ENCODE data around the gene GINS1. TPM values are rescaled to one million over a fixed set of nuclear protein-coding genes. Genes with fewer than 3 reads are reported as not detected.

GINS1 gene
- total and polyA plus RNA-seq, 2 donors (not counting 1 experiment from before 2014, with no cell fraction given) = 0.61 to 2.0 TPM

DNA sequence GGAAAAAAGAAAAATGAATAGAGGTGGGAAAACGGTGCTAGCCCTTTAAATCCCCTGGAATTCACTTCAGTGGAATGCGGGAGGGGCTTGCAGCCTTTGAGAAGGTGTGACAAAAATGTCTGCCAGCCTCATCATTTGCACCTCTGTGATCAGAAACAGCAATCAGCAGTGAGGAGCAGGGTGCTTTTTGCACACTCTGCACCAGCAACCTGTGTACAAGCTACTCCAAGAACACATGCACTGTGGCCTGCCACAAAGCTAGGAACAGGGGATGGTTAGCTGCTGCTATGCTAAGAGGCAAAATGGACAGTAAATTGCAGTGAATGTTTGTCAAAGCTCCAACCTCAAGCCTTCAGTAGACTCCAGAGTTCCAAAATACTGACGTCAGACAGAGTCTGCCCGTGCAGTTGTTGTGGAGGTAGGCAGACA is 29.7 kb downstream of the GINS1 start:
- DNase-seq (no peak), ATAC-seq (ENCODE audit: low read depth) (no peak)
- intact Hi-C loops (cut with micrococcal nuclease) = no loop called here
- H3K4me3 Mint-ChIP-seq = no peak overlapping the region
- no peak overlapping the region for H3K4me2 ChIP-seq (replicated peaks; ENCODE audit: low read depth, low read length, poor library complexity, severe bottlenecking)
- H3K36me3 ChIP-seq (replicated peaks in 1 of 2; ENCODE audit: control extremely low read depth in 1 of 2, control insufficient read depth in 1 of 2, extremely low read depth in 1 of 2, insufficient read depth in 2 of 2, low read length in 1 of 2) = no peaks in the 10 kb centered on the region
- H3K27me3 Mint-ChIP-seq = no peaks in the 10 kb centered on the region
- H3K9me3 ChIP-seq (ENCODE audit: control extremely low read depth in 1 of 3, control insufficient read depth in 2 of 3, insufficient read depth in 1 of 3, low read length in 2 of 3) = no peaks in the 10 kb centered on the region
- peaks cover 12% of the 10 kb centered on the region for H3K4me1 Mint-ChIP-seq
- no peaks in the 10 kb centered on the region for H3K9me3 Mint-ChIP-seq (ENCODE audit: insufficient read depth)
- no peaks in the 10 kb centered on the region for H3K27me3 ChIP-seq (replicated peaks in 1 of 4; ENCODE audit: control extremely low read depth in 1 of 4, control insufficient read depth in 3 of 4, insufficient read depth in 4 of 4, low read length in 3 of 4)
- H3K9ac ChIP-seq (ENCODE audit: low read length) = no peak overlapping the region
- no peak overlapping the region for H2AFZ ChIP-seq (ENCODE audit: insufficient read depth, low read depth, low read length, poor library complexity, severe bottlenecking)
- TF ChIP-seq, protein P1, sequence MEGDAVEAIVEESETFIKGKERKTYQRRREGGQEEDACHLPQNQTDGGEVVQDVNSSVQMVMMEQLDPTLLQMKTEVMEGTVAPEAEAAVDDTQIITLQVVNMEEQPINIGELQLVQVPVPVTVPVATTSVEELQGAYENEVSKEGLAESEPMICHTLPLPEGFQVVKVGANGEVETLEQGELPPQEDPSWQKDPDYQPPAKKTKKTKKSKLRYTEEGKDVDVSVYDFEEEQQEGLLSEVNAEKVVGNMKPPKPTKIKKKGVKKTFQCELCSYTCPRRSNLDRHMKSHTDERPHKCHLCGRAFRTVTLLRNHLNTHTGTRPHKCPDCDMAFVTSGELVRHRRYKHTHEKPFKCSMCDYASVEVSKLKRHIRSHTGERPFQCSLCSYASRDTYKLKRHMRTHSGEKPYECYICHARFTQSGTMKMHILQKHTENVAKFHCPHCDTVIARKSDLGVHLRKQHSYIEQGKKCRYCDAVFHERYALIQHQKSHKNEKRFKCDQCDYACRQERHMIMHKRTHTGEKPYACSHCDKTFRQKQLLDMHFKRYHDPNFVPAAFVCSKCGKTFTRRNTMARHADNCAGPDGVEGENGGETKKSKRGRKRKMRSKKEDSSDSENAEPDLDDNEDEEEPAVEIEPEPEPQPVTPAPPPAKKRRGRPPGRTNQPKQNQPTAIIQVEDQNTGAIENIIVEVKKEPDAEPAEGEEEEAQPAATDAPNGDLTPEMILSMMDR (IDR thresholded peaks at IDR 0.05) = no peak
- no peak for TF ChIP-seq EZH2 (IDR thresholded peaks at IDR 0.05; ENCODE audit: borderline replicate concordance, insufficient read depth, low read depth, low read length, poor library complexity, severe bottlenecking)
- H3K27ac Mint-ChIP-seq = no peak overlapping the region
- no peaks in the 10 kb centered on the region for H3K79me2 ChIP-seq (ENCODE audit: control insufficient read depth, insufficient read depth, low read length)
- ChIA-PET POLR2A (no interaction called here), CTCF (no interaction called here)
- H3K27ac ChIP-seq (ENCODE audit: low read length in 2 of 2) = no peak overlapping the region
- no peak overlapping the region for H3K4me3 ChIP-seq (ENCODE audit: control extremely low read depth in 1 of 5, extremely low read depth in 1 of 5, insufficient read depth in 1 of 5, low read depth in 2 of 5, low read length in 4 of 5)
- no peaks in the 10 kb centered on the region for H4K20me1 ChIP-seq (ENCODE audit: control insufficient read depth, insufficient read depth, low read length, poor library complexity, severe bottlenecking)
- 100% methylated on average over 2 of the region's 4 CpGs for WGBS (ENCODE audit: insufficient coverage)
- H3K4me1 ChIP-seq (ENCODE audit: control insufficient read depth in 2 of 2, insufficient read depth in 2 of 2, low read length in 2 of 2) = peaks cover 13 to 14% of the 10 kb centered on the region in 2 donors

DNA sequence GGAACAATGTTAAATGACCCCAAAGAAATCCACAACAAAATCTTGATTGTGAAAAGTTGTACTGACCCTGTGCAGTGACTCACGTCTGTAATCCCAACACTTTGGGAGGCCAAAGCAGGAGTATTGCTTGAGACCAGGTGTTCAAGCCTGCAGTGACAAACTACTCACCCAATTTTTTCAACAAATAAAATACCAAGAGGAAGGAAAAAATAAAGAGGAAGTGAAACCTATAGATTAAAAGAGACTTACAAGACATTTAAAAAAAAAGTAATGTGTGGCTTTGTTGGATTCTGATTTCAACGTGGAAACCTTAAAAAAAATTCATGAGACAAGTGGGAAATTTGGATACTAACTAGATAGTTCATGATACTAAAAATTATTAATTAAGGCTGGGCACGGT is 31.9 kb downstream of the GINS1 start:
- H3K4me1 ChIP-seq (ENCODE audit: control insufficient read depth in 2 of 2, insufficient read depth in 2 of 2, low read length in 2 of 2) = peaks cover 13 to 14% of the 10 kb centered on the region in 2 donors
- Mint-ChIP-seq H3K27ac (no peak overlapping the region), H3K4me1 (peaks cover 12% of the 10 kb centered on the region), H3K27me3 (no peaks in the 10 kb centered on the region), H3K9me3 (ENCODE audit: insufficient read depth) (no peaks in the 10 kb centered on the region), H3K4me3 (peak overlapping the region; percentile 8)
- H3K79me2 ChIP-seq (ENCODE audit: control insufficient read depth, insufficient read depth, low read length) = no peaks in the 10 kb centered on the region
- no peaks in the 10 kb centered on the region for H3K9me3 ChIP-seq (ENCODE audit: control extremely low read depth in 1 of 3, control insufficient read depth in 2 of 3, insufficient read depth in 1 of 3, low read length in 2 of 3)
- no peak overlapping the region for H3K9ac ChIP-seq (ENCODE audit: low read length)
- H4K20me1 ChIP-seq (ENCODE audit: control insufficient read depth, insufficient read depth, low read length, poor library complexity, severe bottlenecking) = no peaks in the 10 kb centered on the region
- no peaks in the 10 kb centered on the region for H3K36me3 ChIP-seq (replicated peaks in 1 of 2; ENCODE audit: control extremely low read depth in 1 of 2, control insufficient read depth in 1 of 2, extremely low read depth in 1 of 2, insufficient read depth in 2 of 2, low read length in 1 of 2)
- ATAC-seq (ENCODE audit: low read depth) = peak; percentile 60
- H2AFZ ChIP-seq (ENCODE audit: insufficient read depth, low read depth, low read length, poor library complexity, severe bottlenecking) = no peak overlapping the region
- H3K27ac ChIP-seq (ENCODE audit: low read length in 2 of 2) = no peak overlapping the region
- H3K4me3 ChIP-seq (ENCODE audit: control extremely low read depth in 1 of 5, extremely low read depth in 1 of 5, insufficient read depth in 1 of 5, low read depth in 2 of 5, low read length in 4 of 5) = peak overlapping the region in 1 of 5 experiments; percentile 6
- intact Hi-C loops (cut with micrococcal nuclease) = no loop called here
- peak; percentile 52 for DNase-seq
- no CpG with 5 or more reads among the region's 3 CpGs for WGBS (ENCODE audit: insufficient coverage)
- H3K27me3 ChIP-seq (replicated peaks in 1 of 4; ENCODE audit: control extremely low read depth in 1 of 4, control insufficient read depth in 3 of 4, insufficient read depth in 4 of 4, low read length in 3 of 4) = no peaks in the 10 kb centered on the region
- TF ChIP-seq, protein P1 (IDR thresholded peaks at IDR 0.05) = no peak
- no peak for TF ChIP-seq EZH2 (IDR thresholded peaks at IDR 0.05; ENCODE audit: borderline replicate concordance, insufficient read depth, low read depth, low read length, poor library complexity, severe bottlenecking)
- H3K4me2 ChIP-seq (replicated peaks; ENCODE audit: low read depth, low read length, poor library complexity, severe bottlenecking) = peak overlapping the region; percentile 51
- POLR2A ChIA-PET = interaction anchor here (0.7 kb wide), 1 partner anchor 16 kb away, joined by 3 read pairs; no protein-coding TSS in a partner anchor
- CTCF ChIA-PET = interaction anchor here (0.6 kb wide), 1 partner anchor 1030 kb away, joined by 3 read pairs; no protein-coding TSS in a partner anchor

All from B cell (primary cell).